Measurements from ENCODE around the gene DBX1. TPM values are rescaled to one million over a fixed set of nuclear protein-coding genes. Genes with fewer than 3 reads are reported as not detected.
"Not testable (repeated sequence)": the region's sequence is repeated elsewhere in the genome, so short reads cannot be mapped to it uniquely, and the experiment has no call there.

Gene DBX1
- total and polyA plus RNA-seq, 4 donors, result not detected

DNA sequence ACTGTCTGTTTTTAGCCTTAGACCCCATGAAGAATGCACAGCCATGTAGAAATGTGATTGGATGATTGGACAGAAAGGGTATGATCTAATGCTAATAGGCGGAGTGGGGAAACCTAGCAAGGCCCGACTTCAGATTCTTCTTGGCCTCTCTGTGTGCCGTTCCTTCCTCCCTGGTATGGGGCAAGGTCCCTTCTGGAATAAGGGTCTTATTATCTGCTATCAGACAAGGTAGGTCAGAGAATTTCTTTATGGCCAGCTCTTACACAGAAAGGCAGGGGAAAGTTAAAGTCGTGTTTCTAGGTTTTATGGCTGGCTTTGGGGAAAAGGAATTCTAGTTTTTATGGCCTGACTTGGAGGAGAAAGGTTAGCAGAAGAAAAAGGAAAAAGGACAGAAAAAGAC is 30.6 kb downstream of the DBX1 start:
- H3K9me3 ChIP-seq (ENCODE audit: control insufficient read depth, low read length), result no peaks in the 10 kb centered on the region
- no peak for ATAC-seq (ENCODE audit: low FRiP score)

GRCh38 chr11:20128528-20128825 is 31.8 kb downstream of the DBX1 start:
- WGBS, 2 donors, result 84 to 87% methylated on average over 7 of the region's 7 CpGs

More for the DNA sequence above, 30.6 kb downstream of the DBX1 start:
- no peak overlapping the region for H3K27ac ChIP-seq (ENCODE audit: low read depth in 1 of 2, low read length in 2 of 2)
- no peak for DNase-seq
- intact Hi-C loops (cut with DNase I), result loop anchor here (2.0 to 5.0 kb wide), 6 partner anchors 182 to 572 kb away; no protein-coding TSS in a partner anchor
- no peaks in the 10 kb centered on the region for H3K36me3 ChIP-seq (ENCODE audit: control insufficient read depth in 1 of 2, insufficient read depth in 2 of 2, low read length in 1 of 2)
- H3K4me3 ChIP-seq (ENCODE audit: low read length in 2 of 2), result no peak overlapping the region
- H3K27me3 ChIP-seq (ENCODE audit: control insufficient read depth in 1 of 2, insufficient read depth in 2 of 2, low read length in 1 of 2), result no peaks in the 10 kb centered on the region
- WGBS, 2 donors, result 60 to 65% methylated on average over 4 of the region's 4 CpGs
- no peaks in the 10 kb centered on the region for H3K4me1 ChIP-seq (ENCODE audit: control insufficient read depth in 1 of 2, insufficient read depth in 2 of 2, low read length in 2 of 2)

GRCh38 chr11:20127671-20128527 is 32.4 kb downstream of the DBX1 start:
- H3K36me3 ChIP-seq (ENCODE audit: control insufficient read depth in 1 of 2, insufficient read depth in 2 of 2, low read length in 1 of 2), result no peaks in the 10 kb centered on the region
- intact Hi-C loops (cut with DNase I), result loop anchor here in 1 of 2 donors (5.0 kb wide), 2 partner anchors 181 to 571 kb away; no protein-coding TSS in a partner anchor
- no peaks in the 10 kb centered on the region for H3K4me1 ChIP-seq (ENCODE audit: control insufficient read depth in 1 of 2, insufficient read depth in 2 of 2, low read length in 2 of 2)
- H3K4me3 ChIP-seq (ENCODE audit: low read length in 2 of 2), result no peak overlapping the region
- DNase-seq (peak; percentile 86 to 92), ATAC-seq (ENCODE audit: low FRiP score) (peak; percentile 81)
- no peaks in the 10 kb centered on the region for H3K9me3 ChIP-seq (ENCODE audit: control insufficient read depth, low read length)
- 64 to 65% methylated on average over 16 of the region's 16 CpGs for WGBS, 2 donors
- peak overlapping the region in 1 of 2 donors; percentile 13 for H3K27ac ChIP-seq (ENCODE audit: low read depth in 1 of 2, low read length in 2 of 2)
- H3K27me3 ChIP-seq (ENCODE audit: control insufficient read depth in 1 of 2, insufficient read depth in 2 of 2, low read length in 1 of 2), result no peaks in the 10 kb centered on the region

More at GRCh38 chr11:20128528-20128825, 31.8 kb downstream of the DBX1 start:
- H3K27me3 ChIP-seq (ENCODE audit: control insufficient read depth in 1 of 2, insufficient read depth in 2 of 2, low read length in 1 of 2); H3K27ac ChIP-seq (ENCODE audit: low read depth in 1 of 2, low read length in 2 of 2); H3K4me1 ChIP-seq (ENCODE audit: control insufficient read depth in 1 of 2, insufficient read depth in 2 of 2, low read length in 2 of 2); ATAC-seq (ENCODE audit: low FRiP score); H3K36me3 ChIP-seq (ENCODE audit: control insufficient read depth in 1 of 2, insufficient read depth in 2 of 2, low read length in 1 of 2); H3K9me3 ChIP-seq (ENCODE audit: control insufficient read depth, low read length); DNase-seq; H3K4me3 ChIP-seq (ENCODE audit: low read length in 2 of 2): not testable (repeated sequence)
- intact Hi-C loops (cut with DNase I), result loop anchor here in 1 of 2 donors (5.0 kb wide), 2 partner anchors 181 to 571 kb away; no protein-coding TSS in a partner anchor

- DNase-seq, result no peak
These were observed 33.6 kb downstream of the DBX1 start for GRCh38 chr11:20126724-20127123.

GRCh38 chr11:20125927-20126326 is 34.3 kb downstream of the DBX1 start:
- intact Hi-C loops (cut with DNase I), result loop anchor here in 1 of 2 donors (5.0 kb wide), 2 partner anchors 179 to 569 kb away; no protein-coding TSS in a partner anchor
- Histone ChIP-seq H3K4me3 (ENCODE audit: low read length in 2 of 2) (no peak overlapping the region), H3K27ac (ENCODE audit: low read depth in 1 of 2, low read length in 2 of 2) (no peak overlapping the region), H3K27me3 (ENCODE audit: control insufficient read depth in 1 of 2, insufficient read depth in 2 of 2, low read length in 1 of 2) (no peaks in the 10 kb centered on the region), H3K36me3 (ENCODE audit: control insufficient read depth in 1 of 2, insufficient read depth in 2 of 2, low read length in 1 of 2) (no peaks in the 10 kb centered on the region), H3K4me1 (ENCODE audit: control insufficient read depth in 1 of 2, insufficient read depth in 2 of 2, low read length in 2 of 2) (no peaks in the 10 kb centered on the region), H3K9me3 (ENCODE audit: control insufficient read depth, low read length) (no peaks in the 10 kb centered on the region)
- no peak for DNase-seq
- ATAC-seq (ENCODE audit: low FRiP score), result no peak
- 25 to 28% methylated on average over 6 of the region's 6 CpGs for WGBS, 2 donors

More at GRCh38 chr11:20126724-20127123, 33.6 kb downstream of the DBX1 start:
- no peak overlapping the region for H3K4me3 ChIP-seq (ENCODE audit: low read length in 2 of 2)
- no peaks in the 10 kb centered on the region for H3K9me3 ChIP-seq (ENCODE audit: control insufficient read depth, low read length)
- ATAC-seq (ENCODE audit: low FRiP score), result no peak
- no peaks in the 10 kb centered on the region for H3K4me1 ChIP-seq (ENCODE audit: control insufficient read depth in 1 of 2, insufficient read depth in 2 of 2, low read length in 2 of 2)
- no peaks in the 10 kb centered on the region for H3K36me3 ChIP-seq (ENCODE audit: control insufficient read depth in 1 of 2, insufficient read depth in 2 of 2, low read length in 1 of 2)
- 29 to 39% methylated on average over 8 of the region's 8 CpGs for WGBS, 2 donors
- H3K27me3 ChIP-seq (ENCODE audit: control insufficient read depth in 1 of 2, insufficient read depth in 2 of 2, low read length in 1 of 2), result no peaks in the 10 kb centered on the region
- intact Hi-C loops (cut with DNase I), result loop anchor here in 1 of 2 donors (5.0 kb wide), 2 partner anchors 179 to 569 kb away; no protein-coding TSS in a partner anchor
- no peak overlapping the region for H3K27ac ChIP-seq (ENCODE audit: low read depth in 1 of 2, low read length in 2 of 2)

DNA sequence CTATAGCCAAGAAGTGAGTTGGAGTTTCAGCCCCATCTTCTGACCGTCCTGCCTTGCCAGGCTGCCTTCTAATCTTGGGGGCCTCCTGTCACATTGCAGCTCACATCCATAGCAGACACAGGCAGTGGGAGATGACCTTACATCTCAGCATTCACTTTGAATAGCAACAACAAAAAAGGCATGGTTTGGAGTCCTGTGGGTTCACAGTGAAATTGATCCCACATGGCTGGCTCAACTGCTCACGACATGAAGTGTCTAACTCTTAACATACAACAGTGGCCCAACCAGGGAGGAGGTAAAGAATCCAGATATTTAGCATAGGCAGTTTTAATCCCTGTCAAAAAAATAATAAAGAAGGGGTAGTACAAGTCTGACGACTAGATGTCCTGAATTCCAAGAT is 38.1 kb downstream of the DBX1 start:
- no peaks in the 10 kb centered on the region for H3K27me3 ChIP-seq (ENCODE audit: control insufficient read depth in 1 of 2, insufficient read depth in 2 of 2, low read length in 1 of 2)
- WGBS, 2 donors, result 69 to 74% methylated on average over 3 of the region's 3 CpGs
- no peak overlapping the region for H3K27ac ChIP-seq (ENCODE audit: low read depth in 1 of 2, low read length in 2 of 2)
- DNase-seq (no peak), ATAC-seq (ENCODE audit: low FRiP score) (no peak)
- intact Hi-C loops (cut with DNase I), result no loop called here
- no peak overlapping the region for H3K4me3 ChIP-seq (ENCODE audit: low read length in 2 of 2)
- no peaks in the 10 kb centered on the region for H3K4me1 ChIP-seq (ENCODE audit: control insufficient read depth in 1 of 2, insufficient read depth in 2 of 2, low read length in 2 of 2)
- no peaks in the 10 kb centered on the region for H3K9me3 ChIP-seq (ENCODE audit: control insufficient read depth, low read length)
- peaks cover 2 to 6% of the 10 kb centered on the region in 2 donors for H3K36me3 ChIP-seq (ENCODE audit: control insufficient read depth in 1 of 2, insufficient read depth in 2 of 2, low read length in 1 of 2)

DNA sequence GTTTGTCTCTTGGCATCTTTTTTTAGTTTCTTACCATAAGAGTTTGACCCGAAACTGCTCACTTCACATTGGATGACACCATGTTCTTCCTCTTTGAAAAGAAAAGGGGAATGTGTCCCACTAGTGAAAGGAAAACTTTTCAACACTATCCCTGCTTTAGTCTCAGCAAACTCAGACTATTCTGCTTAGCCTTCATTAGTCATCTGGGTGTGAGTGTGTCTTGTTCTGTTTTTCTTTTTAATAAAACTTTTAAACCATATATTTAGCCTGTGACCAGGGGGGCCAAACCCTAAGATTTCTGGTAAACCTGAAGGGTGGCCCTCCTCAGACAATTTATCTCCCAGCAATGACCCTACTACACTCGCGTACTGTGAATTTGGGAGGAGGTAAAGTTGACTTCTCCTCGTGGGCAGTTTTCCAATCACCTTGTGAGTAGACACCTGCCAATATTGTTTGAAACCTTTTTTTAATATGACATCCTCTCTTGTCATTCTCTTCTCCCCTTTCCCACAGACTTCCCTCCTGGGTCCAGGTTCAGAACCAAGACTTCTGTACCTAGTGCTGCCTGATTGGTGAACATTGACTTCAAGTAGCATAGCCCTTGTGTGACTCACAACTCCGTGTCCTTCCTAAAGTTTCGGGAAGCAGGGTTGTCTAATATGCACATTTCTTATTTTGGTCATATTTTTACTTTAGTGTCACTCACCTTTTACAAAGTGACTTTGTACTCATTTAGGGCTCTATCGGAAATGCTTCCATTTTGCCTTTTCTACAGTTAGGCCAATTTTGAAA is 39.9 kb downstream of the DBX1 start:
- peaks cover 2 to 6% of the 10 kb centered on the region in 2 donors for H3K36me3 ChIP-seq (ENCODE audit: control insufficient read depth in 1 of 2, insufficient read depth in 2 of 2, low read length in 1 of 2)

GRCh38 chr11:20119315-20119714 is 41.0 kb downstream of the DBX1 start:
- H3K4me1 ChIP-seq (ENCODE audit: control insufficient read depth in 1 of 2, insufficient read depth in 2 of 2, low read length in 2 of 2), result no peaks in the 10 kb centered on the region
- H3K27ac ChIP-seq (ENCODE audit: low read depth in 1 of 2, low read length in 2 of 2), result no peak overlapping the region
- H3K36me3 ChIP-seq (ENCODE audit: control insufficient read depth in 1 of 2, insufficient read depth in 2 of 2, low read length in 1 of 2), result peaks cover 2 to 6% of the 10 kb centered on the region in 2 donors
- no peaks in the 10 kb centered on the region for H3K27me3 ChIP-seq (ENCODE audit: control insufficient read depth in 1 of 2, insufficient read depth in 2 of 2, low read length in 1 of 2)
- no peaks in the 10 kb centered on the region for H3K9me3 ChIP-seq (ENCODE audit: control insufficient read depth, low read length)
- ATAC-seq (ENCODE audit: low FRiP score) (no peak), DNase-seq (no peak)
- WGBS, 2 donors, result 86 to 87% methylated on average over 12 of the region's 12 CpGs
- intact Hi-C loops (cut with DNase I), result loop anchor here in 1 of 2 donors (10.0 kb wide), 1 partner anchor 395 kb away; no protein-coding TSS in a partner anchor
- H3K4me3 ChIP-seq (ENCODE audit: low read length in 2 of 2), result no peak overlapping the region

More for the DNA sequence above, 39.9 kb downstream of the DBX1 start:
- DNase-seq (no peak), ATAC-seq (ENCODE audit: low FRiP score) (no peak)
- no peaks in the 10 kb centered on the region for H3K9me3 ChIP-seq (ENCODE audit: control insufficient read depth, low read length)
- H3K4me3 ChIP-seq (ENCODE audit: low read length in 2 of 2), result no peak overlapping the region
- H3K27ac ChIP-seq (ENCODE audit: low read depth in 1 of 2, low read length in 2 of 2), result peak overlapping the region in 1 of 2 donors; percentile 21
- H3K27me3 ChIP-seq (ENCODE audit: control insufficient read depth in 1 of 2, insufficient read depth in 2 of 2, low read length in 1 of 2), result no peaks in the 10 kb centered on the region
- H3K4me1 ChIP-seq (ENCODE audit: control insufficient read depth in 1 of 2, insufficient read depth in 2 of 2, low read length in 2 of 2), result no peaks in the 10 kb centered on the region
- WGBS, 2 donors, result 75% methylated on average over 7 of the region's 7 CpGs
- intact Hi-C loops (cut with DNase I), result no loop called here

Measured in aorta (tissue), 5 donors.